DND-41 (cell line): ENCODE measurements around the gene CSNK1A1.

ENCODE experiments used
- ATAC-seq: fragments of 200-7000 bp; cut with Tn5 transposase; 3 replicates; pipeline ENCODE4 v1.9.1; 2021; ENCODE audit warnings: low read depth; ENCODE audit not compliant: insufficient read depth
- DNase-seq: peaks from one replicate; pipeline ENCODE4 v3.0.0-alpha.2; 2020
- H2AFZ ChIP-seq: 2 replicates; pipeline ENCODE4 v1.6.0; 2012; ENCODE audit warnings: low read depth, low read length
- H3K27ac ChIP-seq: 2 replicates; pipeline ENCODE4 v1.5.1; 2012; ENCODE audit warnings: low read length, inconsistent platforms
- H3K27me3 ChIP-seq: fragments of 200-600 bp; sonication (generic); 2 replicates; pipeline ENCODE4 v1.6.0; 2012; ENCODE audit warnings: low read length, mild to moderate bottlenecking, inconsistent platforms; ENCODE audit not compliant: insufficient read depth, poor library complexity
- H3K36me3 ChIP-seq: 2 replicates; pipeline ENCODE4 v1.5.1; 2012; ENCODE audit warnings: low read length, inconsistent platforms; ENCODE audit not compliant: insufficient read depth
- H3K4me1 ChIP-seq: 2 replicates; pipeline ENCODE4 v1.5.1; 2012; ENCODE audit warnings: mild to moderate bottlenecking, low read length; ENCODE audit not compliant: insufficient read depth
- H3K4me2 ChIP-seq: 2 replicates; pipeline ENCODE4 v1.6.0; 2012; ENCODE audit warnings: mild to moderate bottlenecking, moderate library complexity, low read length, inconsistent platforms; ENCODE audit not compliant: insufficient read depth
- H3K4me3 ChIP-seq, 2 experiments: fragments of 200-600 bp in 1 of 2; shearing (Covaris generic) in 1 of 2; 2 replicates each; pipeline ENCODE4 v1.5.1; 2012 to 2016; ENCODE audit warnings: inconsistent platforms in 2 of 2, low read length in 2 of 2, mild to moderate bottlenecking in 2 of 2, low read depth in 1 of 2, moderate library complexity in 1 of 2
- H3K79me2 ChIP-seq: 2 replicates; pipeline ENCODE4 v1.6.0; 2012; ENCODE audit warnings: low read length, inconsistent platforms; ENCODE audit not compliant: insufficient read depth
- H3K9ac ChIP-seq: 2 replicates; pipeline ENCODE4 v1.6.0; 2012; ENCODE audit warnings: low read depth, mild to moderate bottlenecking, inconsistent platforms, low read length, moderate library complexity
- H3K9me3 ChIP-seq: 2 replicates; pipeline ENCODE4 v1.5.1; 2012; ENCODE audit warnings: low read length, moderate library complexity, mild to moderate bottlenecking, inconsistent platforms; ENCODE audit not compliant: insufficient read depth, severe bottlenecking
- H4K20me1 ChIP-seq: 2 replicates; pipeline ENCODE4 v1.6.0; 2012; ENCODE audit warnings: low read length; ENCODE audit not compliant: insufficient read depth
- EZH2 ChIP-seq: IDR thresholded peaks from 3 replicates; pipeline ENCODE4 v1.6.1; 2012; ENCODE audit warnings: borderline replicate concordance, low read depth, mild to moderate bottlenecking, moderate library complexity, low read length, inconsistent platforms; ENCODE audit not compliant: severe bottlenecking
- TF ChIP-seq, protein P1 (sequence below): IDR thresholded peaks from 2 replicates; pipeline ENCODE4 v1.5.1; 2012; ENCODE audit warnings: borderline replicate concordance, low read length, moderate library complexity, mild to moderate bottlenecking; ENCODE audit not compliant: poor library complexity, severe bottlenecking; ENCODE audit errors: extremely low read depth

The CSNK1A1 gene

DNA sequence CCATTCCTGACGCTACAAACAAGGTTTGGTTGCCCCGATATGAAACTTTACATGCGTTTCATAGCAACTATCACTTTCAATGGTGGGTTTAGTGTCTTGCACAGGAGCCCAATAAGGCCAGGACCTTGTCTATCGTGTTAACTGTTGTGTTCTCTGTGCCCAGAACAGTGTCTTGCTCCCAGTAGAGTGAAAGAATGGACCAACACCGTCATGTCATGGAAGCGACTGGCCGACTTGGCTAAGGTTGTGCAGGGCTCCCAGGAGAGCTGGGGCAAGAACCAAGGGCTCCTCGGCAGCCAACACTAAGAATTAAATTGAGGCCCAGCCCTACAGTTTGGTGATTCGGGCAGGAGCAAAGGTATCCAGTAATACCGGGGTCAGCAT is 29.6 kb upstream of the CSNK1A1 start:
- Histone ChIP-seq H3K27me3 (peaks cover 5% of the 10 kb centered on the region), H3K79me2 (no peaks in the 10 kb centered on the region), H2AFZ (no peak overlapping the region), H3K4me3 (no peak overlapping the region), H3K9me3 (no peaks in the 10 kb centered on the region), H3K4me1 (peaks cover 6% of the 10 kb centered on the region), H3K36me3 (no peaks in the 10 kb centered on the region), H3K4me2 (no peak overlapping the region), H3K9ac (no peak overlapping the region), H3K27ac (no peak overlapping the region), H4K20me1 (no peaks in the 10 kb centered on the region)
- no peak for TF ChIP-seq EZH2
- TF ChIP-seq, protein P1, sequence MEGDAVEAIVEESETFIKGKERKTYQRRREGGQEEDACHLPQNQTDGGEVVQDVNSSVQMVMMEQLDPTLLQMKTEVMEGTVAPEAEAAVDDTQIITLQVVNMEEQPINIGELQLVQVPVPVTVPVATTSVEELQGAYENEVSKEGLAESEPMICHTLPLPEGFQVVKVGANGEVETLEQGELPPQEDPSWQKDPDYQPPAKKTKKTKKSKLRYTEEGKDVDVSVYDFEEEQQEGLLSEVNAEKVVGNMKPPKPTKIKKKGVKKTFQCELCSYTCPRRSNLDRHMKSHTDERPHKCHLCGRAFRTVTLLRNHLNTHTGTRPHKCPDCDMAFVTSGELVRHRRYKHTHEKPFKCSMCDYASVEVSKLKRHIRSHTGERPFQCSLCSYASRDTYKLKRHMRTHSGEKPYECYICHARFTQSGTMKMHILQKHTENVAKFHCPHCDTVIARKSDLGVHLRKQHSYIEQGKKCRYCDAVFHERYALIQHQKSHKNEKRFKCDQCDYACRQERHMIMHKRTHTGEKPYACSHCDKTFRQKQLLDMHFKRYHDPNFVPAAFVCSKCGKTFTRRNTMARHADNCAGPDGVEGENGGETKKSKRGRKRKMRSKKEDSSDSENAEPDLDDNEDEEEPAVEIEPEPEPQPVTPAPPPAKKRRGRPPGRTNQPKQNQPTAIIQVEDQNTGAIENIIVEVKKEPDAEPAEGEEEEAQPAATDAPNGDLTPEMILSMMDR: no peak
- ATAC-seq (no peak), DNase-seq (no peak)

DNA sequence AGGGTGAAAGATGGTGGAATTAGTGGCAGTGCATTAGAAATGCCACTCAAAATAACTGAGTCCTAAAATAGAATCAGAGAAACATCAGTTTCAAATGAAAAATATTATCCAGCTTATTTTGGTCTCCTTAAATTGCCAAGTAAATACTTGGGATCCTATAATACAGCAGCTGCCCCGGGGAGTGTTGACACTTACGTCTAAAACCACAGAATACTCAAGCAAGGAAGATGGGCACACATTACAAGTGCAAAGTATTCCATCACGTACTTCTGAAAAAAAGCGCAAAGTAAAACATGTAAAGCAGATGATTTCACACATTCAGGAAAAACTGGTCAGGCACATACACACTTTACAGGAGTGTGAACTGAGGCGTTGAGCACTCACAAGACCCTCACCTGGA is 27.7 kb upstream of the CSNK1A1 start:
- DNase-seq: no peak
- no peak for TF ChIP-seq EZH2
- TF ChIP-seq, protein P1: no peak
- H3K27me3 ChIP-seq: peaks cover 5% of the 10 kb centered on the region
- peaks cover 8% of the 10 kb centered on the region for H3K4me1 ChIP-seq
- no peak overlapping the region for H3K27ac ChIP-seq
- no peak overlapping the region for H3K4me3 ChIP-seq
- no peaks in the 10 kb centered on the region for H4K20me1 ChIP-seq
- no peak overlapping the region for H3K9ac ChIP-seq
- no peak overlapping the region for H3K4me2 ChIP-seq
- no peaks in the 10 kb centered on the region for H3K79me2 ChIP-seq
- no peak overlapping the region for H2AFZ ChIP-seq
- no peaks in the 10 kb centered on the region for H3K36me3 ChIP-seq
- ATAC-seq: no peak
- no peaks in the 10 kb centered on the region for H3K9me3 ChIP-seq

DNA sequence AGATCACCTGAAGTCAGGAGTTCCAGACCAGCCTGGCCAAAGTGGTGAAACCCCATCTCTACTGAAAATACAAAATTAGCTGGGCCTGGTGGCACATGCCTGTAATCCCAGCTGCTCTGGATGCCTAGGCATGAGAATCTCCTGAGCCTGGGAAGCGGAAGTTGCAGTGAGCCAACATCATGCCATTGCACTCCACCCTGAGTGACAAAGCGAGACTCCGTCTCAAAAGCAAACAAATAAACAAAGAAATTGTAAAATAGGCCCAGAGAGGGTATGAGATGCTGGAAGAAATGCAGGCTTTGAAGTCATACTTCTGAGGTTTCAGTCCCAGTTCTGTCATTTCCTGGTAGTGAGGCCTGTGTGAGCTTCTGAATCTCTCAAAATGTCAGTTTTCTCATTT is 24.8 kb upstream of the CSNK1A1 start:
- TF ChIP-seq, protein P1: no peak
- TF ChIP-seq EZH2: no peak
- Histone ChIP-seq H3K79me2 (no peaks in the 10 kb centered on the region), H4K20me1 (no peaks in the 10 kb centered on the region), H3K9ac (no peak overlapping the region), H3K36me3 (no peaks in the 10 kb centered on the region), H3K4me1 (peaks cover 8% of the 10 kb centered on the region), H3K27ac (no peak overlapping the region), H3K27me3 (peaks cover 3% of the 10 kb centered on the region), H3K4me3 (no peak overlapping the region), H2AFZ (peak overlapping the region; percentile 44; the same call in 1 of the 2 replicates), H3K4me2 (no peak overlapping the region), H3K9me3 (no peaks in the 10 kb centered on the region)
- ATAC-seq: peak; percentile 75
- DNase-seq: no peak

DNA sequence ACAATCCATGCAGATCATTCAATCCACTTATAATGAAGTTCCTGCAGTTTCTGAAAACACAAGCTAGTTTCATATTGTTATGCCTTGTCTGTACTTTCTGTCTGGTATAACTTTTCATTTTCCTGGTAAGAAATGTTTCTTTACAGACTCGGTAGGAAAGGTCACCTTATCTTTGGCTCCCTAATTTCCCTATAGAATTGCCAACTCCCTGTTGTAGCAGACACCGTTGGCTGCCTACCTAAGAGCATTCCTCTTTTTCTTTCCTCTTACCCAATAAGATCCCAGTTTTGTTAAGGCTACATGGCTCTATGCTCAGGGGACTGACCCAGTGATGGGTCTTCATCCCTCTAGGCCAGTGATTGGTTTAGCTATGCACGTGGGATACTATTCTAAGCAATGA is 23.9 kb upstream of the CSNK1A1 start:
- Histone ChIP-seq H3K27ac (no peak overlapping the region), H4K20me1 (no peaks in the 10 kb centered on the region), H3K4me3 (no peak overlapping the region), H2AFZ (no peak overlapping the region), H3K27me3 (peaks cover under 1% of the 10 kb centered on the region), H3K4me1 (peaks cover 8% of the 10 kb centered on the region), H3K79me2 (no peaks in the 10 kb centered on the region), H3K4me2 (no peak overlapping the region), H3K36me3 (no peaks in the 10 kb centered on the region), H3K9me3 (no peaks in the 10 kb centered on the region), H3K9ac (no peak overlapping the region)
- ATAC-seq (no peak), DNase-seq (no peak)
- TF ChIP-seq EZH2: no peak
- TF ChIP-seq, protein P1: no peak
